ENCODE measurements around the gene SGK2. TPM values are rescaled to one million over a fixed set of nuclear protein-coding genes. Genes with fewer than 3 reads are reported as not detected.

SGK2 gene
- total RNA-seq, 1 experiment from 2014 or later = not detected

- no CpG with 5 or more reads among the region's 1 CpG for WGBS (ENCODE audit: extremely low coverage, insufficient read length, low lambda C conversion rate)
These were observed 44.3 kb downstream of the SGK2 start for GRCh38 chr20:43603124-43603523.

More at GRCh38 chr20:43603124-43603523, 44.3 kb downstream of the SGK2 start:
- Histone ChIP-seq H3K9me3 (ENCODE audit: control insufficient read depth, low read depth, low read length) (no peaks in the 10 kb centered on the region), H2BK15ac (ENCODE audit: low read depth, low read length) (no peak overlapping the region), H2BK12ac (ENCODE audit: insufficient read length, low read depth, low read length) (no peak overlapping the region), H2AFZ (ENCODE audit: low read length) (no peak overlapping the region), H4K5ac (ENCODE audit: insufficient read length, low read depth, low read length) (no peak overlapping the region), H3K23me2 (ENCODE audit: insufficient read length, low read depth, low read length, poor library complexity, severe bottlenecking) (no peaks in the 10 kb centered on the region), H2AK5ac (ENCODE audit: insufficient read length, low read length) (no peak overlapping the region), H3K4me2 (ENCODE audit: insufficient read depth, insufficient read length, low read length) (no peak overlapping the region), H3K9ac (ENCODE audit: extremely low read depth, insufficient read length, low read length) (no peak overlapping the region), H3K4me1 (ENCODE audit: insufficient read depth, low read length) (no peaks in the 10 kb centered on the region), H3T11ph (ENCODE audit: low read length) (no peak overlapping the region), H3K14ac (ENCODE audit: insufficient read depth, low read length) (no peak overlapping the region), H3K18ac (ENCODE audit: insufficient read length, low read depth, low read length) (no peak overlapping the region), H3K27ac (ENCODE audit: insufficient read length, low read depth, low read length) (no peak overlapping the region), H4K20me1 (ENCODE audit: control insufficient read depth, insufficient read depth, insufficient read length) (no peaks in the 10 kb centered on the region), H2BK5ac (ENCODE audit: insufficient read length, low read length) (no peak overlapping the region), H4K91ac (ENCODE audit: insufficient read length, low read depth, low read length) (no peak overlapping the region), H3K27me3 (ENCODE audit: insufficient read depth, low read length) (no peaks in the 10 kb centered on the region), H3K56ac (ENCODE audit: insufficient read length, low read depth, low read length) (no peak overlapping the region), H4K8ac (replicated peaks; ENCODE audit: insufficient read length, low read depth, low read length) (no peak overlapping the region), H3K79me1 (ENCODE audit: insufficient read depth, low read depth, low read length, poor library complexity, severe bottlenecking) (no peaks in the 10 kb centered on the region), H2BK120ac (ENCODE audit: low read depth, low read length, poor library complexity, severe bottlenecking) (no peak overlapping the region), H3K79me2 (ENCODE audit: insufficient read depth, low read length) (no peaks in the 10 kb centered on the region), H3K4ac (ENCODE audit: low read depth, low read length) (no peak overlapping the region), H3K23ac (ENCODE audit: insufficient read length, low read depth, low read length) (no peak overlapping the region), H2BK20ac (ENCODE audit: low read depth, low read length, poor library complexity, severe bottlenecking) (no peak overlapping the region)
- TF ChIP-seq CTCF (conservative IDR thresholded peaks at IDR 0.05) = no peak
- H3K27ac Mint-ChIP-seq = no peak overlapping the region
- no peaks in the 10 kb centered on the region; a peak in 1 of 5 replicates for H3K9me3 Mint-ChIP-seq
- peaks cover 20 to 72% (median 66%) of the 10 kb centered on the region in 3 experiments for H3K36me3 Mint-ChIP-seq (ENCODE audit: insufficient read depth in 1 of 3, low read depth in 3 of 3)
- no peaks in the 10 kb centered on the region for H3K27me3 Mint-ChIP-seq (ENCODE audit: low read depth)
- DNase-seq = no peak
- H3K4me3 Mint-ChIP-seq = no peak overlapping the region
- H3K4me1 Mint-ChIP-seq = no peaks in the 10 kb centered on the region
